Lower leg skin (tissue), 3 donors: ENCODE measurements around the gene UBAP1L.

ENCODE experiments used
- CTCF ChIP-seq, 3 donors: fragments of 450-650 bp; IDR thresholded peaks; one replicate each; pipeline ENCODE4 v1.5.1; 2016; ENCODE audit warnings: antibody characterized with exemption in 3 of 3, mild to moderate bottlenecking in 3 of 3, moderate library complexity in 2 of 3
- POLR2A ChIP-seq, 2 donors: fragments of 450-650 bp; IDR thresholded peaks; one replicate each; pipeline ENCODE4 v1.6.1; 2016 to 2017; ENCODE audit warnings: antibody characterized with exemption in 2 of 2, mild to moderate bottlenecking in 1 of 2, moderate library complexity in 1 of 2

DNA sequence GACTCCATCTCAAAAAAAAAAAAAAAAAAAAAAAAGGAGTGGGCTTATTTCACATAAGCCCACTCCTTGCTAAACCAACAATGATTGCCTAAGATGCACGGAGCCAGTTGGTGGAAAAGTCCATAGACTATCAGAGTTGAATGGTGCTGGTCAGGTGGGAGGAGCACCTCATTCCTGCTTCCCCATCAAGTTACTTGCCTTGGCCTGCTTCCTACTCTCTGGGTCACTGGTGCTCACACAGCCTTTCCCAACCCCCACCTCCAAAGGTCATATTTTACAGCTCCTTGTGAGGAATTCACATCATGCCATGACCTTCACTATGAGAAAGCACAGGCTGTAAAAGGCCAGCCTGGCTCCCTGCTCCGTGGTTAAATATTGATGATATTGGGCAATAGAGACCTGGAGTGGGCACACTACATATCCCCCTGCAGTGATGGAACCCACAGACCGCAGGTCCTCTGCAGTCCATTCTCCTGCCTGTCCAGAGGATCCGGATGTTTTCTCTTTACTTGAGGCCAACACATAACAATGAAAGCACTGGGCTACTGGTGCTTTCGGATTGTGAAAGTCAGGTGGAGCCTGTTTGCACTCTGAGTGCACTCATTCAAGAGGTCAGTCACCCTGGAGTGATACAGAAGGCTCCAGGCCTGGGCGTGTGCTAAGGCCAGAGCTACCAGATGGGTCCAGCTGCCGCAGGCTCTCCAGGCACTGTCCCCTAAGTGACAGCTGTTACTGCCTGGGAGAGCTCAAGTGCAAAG lies 70.1 kb downstream of the UBAP1L start, which contains the start of gene SLC51B:
- TF ChIP-seq CTCF (IDR thresholded peaks at IDR 0.05): no peak
- no peak for TF ChIP-seq POLR2A (IDR thresholded peaks at IDR 0.05)
